Hepatocyte (in vitro differentiated cells): ENCODE results near the gene KIF6. TPM values are rescaled to one million over a fixed set of nuclear protein-coding genes. Genes with fewer than 3 reads are reported as not detected.

Source experiments
- DNase-seq: peaks from one replicate; pipeline ENCODE4 v3.0.0-alpha.2; 2016; ENCODE audit warnings: low spot score
- H2AFZ ChIP-seq: fragments of 200-600 bp; sonication (generic); 2 replicates; pipeline ENCODE4 v1.6.0; 2016; ENCODE audit warnings: antibody characterized with exemption, mild to moderate bottlenecking
- H3K27ac ChIP-seq: fragments of 200-600 bp; sonication (generic); 2 replicates; pipeline ENCODE4 v1.5.1; 2016; ENCODE audit warnings: mild to moderate bottlenecking
- H3K27me3 ChIP-seq: fragments of 200-600 bp; sonication (generic); 2 replicates; pipeline ENCODE4 v1.6.1; 2016
- H3K36me3 ChIP-seq: fragments of 200-600 bp; sonication (generic); replicated peaks from 2 replicates; pipeline ENCODE4 v1.5.1; 2016; ENCODE audit warnings: low read depth; ENCODE audit not compliant: insufficient read depth
- H3K4me1 ChIP-seq: fragments of 200-600 bp; sonication (generic); 2 replicates; pipeline ENCODE4 v1.5.1; 2016; ENCODE audit warnings: mild to moderate bottlenecking, moderate library complexity; ENCODE audit not compliant: insufficient read depth
- H3K4me2 ChIP-seq: fragments of 200-600 bp; sonication (generic); 2 replicates; pipeline ENCODE4 v1.6.0; 2016
- H3K4me3 ChIP-seq: fragments of 200-600 bp; sonication (generic); 2 replicates; pipeline ENCODE4 v1.5.1; 2016; ENCODE audit warnings: mild to moderate bottlenecking
- H3K79me2 ChIP-seq: fragments of 200-600 bp; sonication (generic); 2 replicates; pipeline ENCODE4 v1.6.0; 2017; ENCODE audit warnings: mild to moderate bottlenecking
- H3K9me2 ChIP-seq: fragments of 200-600 bp; sonication (generic); replicated peaks from 2 replicates; pipeline ENCODE4 v1.6.0; 2017; ENCODE audit warnings: mild to moderate bottlenecking; ENCODE audit not compliant: insufficient read depth
- H3K9me3 ChIP-seq: fragments of 200-600 bp; sonication (generic); 2 replicates; pipeline ENCODE4 v1.5.1; 2016; ENCODE audit warnings: low read depth, mild to moderate bottlenecking
- H4K20me1 ChIP-seq: fragments of 200-600 bp; sonication (generic); 2 replicates; pipeline ENCODE4 v1.6.0; 2016; ENCODE audit warnings: mild to moderate bottlenecking; ENCODE audit not compliant: insufficient read depth, poor library complexity, severe bottlenecking
- CTCF ChIP-seq: fragments of 200-600 bp; sonication (generic); IDR thresholded peaks from 2 replicates; pipeline ENCODE4 v1.5.1; 2016; ENCODE audit warnings: antibody characterized with exemption, mild to moderate bottlenecking; ENCODE audit not compliant: poor library complexity
- EZH2 ChIP-seq: fragments of 200-600 bp; sonication (generic); IDR thresholded peaks from 2 replicates; pipeline ENCODE4 v1.6.1; 2016; ENCODE audit warnings: antibody characterized with exemption, mild to moderate bottlenecking, borderline replicate concordance
- EZH2phosphoT487 ChIP-seq: fragments of 200-600 bp; sonication (generic); IDR thresholded peaks from one replicate; pipeline ENCODE4 v1.6.1; 2018; ENCODE audit warnings: antibody characterized with exemption, mild to moderate bottlenecking, low read depth, moderate library complexity; ENCODE audit not compliant: unreplicated experiment, severe bottlenecking
- WGBS: methylation state at CpG from one replicate; pipeline ENCODE4 v1.1.6; 2016; ENCODE audit warnings: low lambda C conversion rate; ENCODE audit errors: missing lambda C conversion rate; 5-methylcytosine and 5-hydroxymethylcytosine counted together
- polyA plus RNA-seq: library from polyadenylated mRNA; unstranded; fragments of >200 nt; fragmentation: Nextera tagmentation; extraction: Ambion mirVana; gene quantifications from 2 replicates; pipeline ENCODE4 v1.2.1, GENCODE V29; 2016
- total RNA-seq: library from RNA; depleted of rRNA; stranded (reverse); fragments of >200 nt; gene quantifications from 2 replicates; pipeline ENCODE4 v1.2.3, GENCODE V29; 2014

Gene KIF6
- total and polyA plus RNA-seq, 2 experiments from 2014 or later: 0.87 to 2.3 TPM

- no peak overlapping the region for H2AFZ ChIP-seq
- DNase-seq: no peak
- H3K4me1 ChIP-seq: peaks cover 4% of the 10 kb centered on the region
- no peak for TF ChIP-seq EZH2
- no peak for TF ChIP-seq CTCF
- no peak for TF ChIP-seq EZH2phosphoT487
- H3K9me3 ChIP-seq: no peaks in the 10 kb centered on the region
- H3K27ac ChIP-seq: no peak overlapping the region
- H4K20me1 ChIP-seq: no peaks in the 10 kb centered on the region
- no peak overlapping the region for H3K4me2 ChIP-seq
- H3K9me2 ChIP-seq: no peaks in the 10 kb centered on the region
- 95% methylated on average over 7 of the region's 7 CpGs for WGBS
- H3K4me3 ChIP-seq: no peak overlapping the region
- no peaks in the 10 kb centered on the region for H3K27me3 ChIP-seq
- no peaks in the 10 kb centered on the region for H3K36me3 ChIP-seq
- no peaks in the 10 kb centered on the region for H3K79me2 ChIP-seq
Observed at GRCh38 chr6:39608652-39609345, 116.4 kb downstream of the KIF6 start.

- H3K36me3 ChIP-seq: no peaks in the 10 kb centered on the region
- WGBS: 74% methylated on average over 4 of the region's 4 CpGs
- TF ChIP-seq EZH2: no peak
- TF ChIP-seq CTCF: no peak
- TF ChIP-seq EZH2phosphoT487: no peak
Observed at GRCh38 chr6:39602601-39603519, 122.3 kb downstream of the KIF6 start.

GRCh38 chr6:39599973-39600372 is 125.2 kb downstream of the KIF6 start:
- WGBS: 52% methylated on average over 2 of the region's 2 CpGs

More at GRCh38 chr6:39602601-39603519, 122.3 kb downstream of the KIF6 start:
- no peak for DNase-seq
- Histone ChIP-seq H2AFZ (no peak overlapping the region), H3K4me1 (no peaks in the 10 kb centered on the region), H3K9me2 (no peaks in the 10 kb centered on the region), H3K27me3 (no peaks in the 10 kb centered on the region), H3K9me3 (no peaks in the 10 kb centered on the region), H3K79me2 (no peaks in the 10 kb centered on the region), H3K4me3 (no peak overlapping the region), H3K4me2 (no peak overlapping the region), H4K20me1 (no peaks in the 10 kb centered on the region), H3K27ac (peak overlapping the region; percentile 19)

More at GRCh38 chr6:39599973-39600372, 125.2 kb downstream of the KIF6 start:
- no peak overlapping the region for H3K4me3 ChIP-seq
- no peaks in the 10 kb centered on the region for H3K9me3 ChIP-seq
- no peak overlapping the region for H3K4me2 ChIP-seq
- H2AFZ ChIP-seq: no peak overlapping the region
- TF ChIP-seq CTCF (no peak), EZH2 (no peak), EZH2phosphoT487 (no peak)
- no peaks in the 10 kb centered on the region for H4K20me1 ChIP-seq
- H3K36me3 ChIP-seq: no peaks in the 10 kb centered on the region
- no peaks in the 10 kb centered on the region for H3K27me3 ChIP-seq
- no peaks in the 10 kb centered on the region for H3K79me2 ChIP-seq
- H3K4me1 ChIP-seq: no peaks in the 10 kb centered on the region
- DNase-seq: peak; percentile 12
- no peaks in the 10 kb centered on the region for H3K9me2 ChIP-seq
- peak overlapping the region; percentile 74 for H3K27ac ChIP-seq
